GM10266 (cell line): ENCODE measurements around the gene SHMT2.

Experiments used
- DNase-seq: peaks from one replicate; pipeline ENCODE4 v3.0.0; 2012; ENCODE audit errors: extremely low spot score
- TF ChIP-seq, protein P1 (sequence below): IDR thresholded peaks from 2 replicates; pipeline ENCODE4 v1.5.1; 2012; ENCODE audit warnings: mild to moderate bottlenecking, low read depth; ENCODE audit not compliant: control insufficient read depth, insufficient read depth; ENCODE audit errors: missing control alignments

The SHMT2 gene

DNA sequence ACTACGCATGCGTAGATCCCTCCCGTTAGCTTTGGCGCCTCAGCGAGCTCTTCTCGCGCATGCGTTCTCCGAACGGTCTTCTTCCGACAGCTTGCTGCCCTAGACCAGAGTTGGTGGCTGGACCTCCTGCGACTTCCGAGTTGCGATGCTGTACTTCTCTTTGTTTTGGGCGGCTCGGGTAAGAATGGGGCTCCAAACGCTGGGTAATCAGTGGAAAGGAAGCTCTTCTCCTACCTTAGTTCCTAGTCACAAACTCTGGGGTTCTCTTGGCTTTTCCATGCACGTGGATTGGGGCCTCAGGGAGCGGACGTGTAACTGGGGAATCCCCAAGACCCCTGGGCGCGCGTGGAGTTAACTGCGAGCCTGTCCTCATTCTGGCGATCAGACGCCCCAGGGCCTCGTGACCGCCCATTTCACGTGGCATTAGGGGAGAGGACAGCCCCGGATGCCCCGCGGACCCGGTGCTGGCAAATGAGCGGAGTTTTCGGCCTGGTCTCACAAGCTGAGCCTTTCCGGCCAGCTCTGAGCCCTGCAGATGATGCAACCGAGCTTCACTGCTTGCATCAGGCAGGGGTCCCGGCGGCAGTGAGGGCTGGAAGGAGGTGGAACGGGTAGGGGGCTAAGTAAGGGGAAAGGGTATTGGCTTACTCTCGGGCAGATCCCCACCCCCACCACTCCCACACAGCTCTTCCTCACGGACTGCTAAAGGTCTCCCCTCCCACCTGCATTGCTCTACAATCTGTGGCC lies at the start of gene SHMT2:
Gene SHMT2 (plus strand): TSS at position 78 of the 747 bp plus-strand sequence. CDS start 68 bp downstream, at position 146.
- DNase-seq, result peak; percentile 98
- TF ChIP-seq, protein P1, sequence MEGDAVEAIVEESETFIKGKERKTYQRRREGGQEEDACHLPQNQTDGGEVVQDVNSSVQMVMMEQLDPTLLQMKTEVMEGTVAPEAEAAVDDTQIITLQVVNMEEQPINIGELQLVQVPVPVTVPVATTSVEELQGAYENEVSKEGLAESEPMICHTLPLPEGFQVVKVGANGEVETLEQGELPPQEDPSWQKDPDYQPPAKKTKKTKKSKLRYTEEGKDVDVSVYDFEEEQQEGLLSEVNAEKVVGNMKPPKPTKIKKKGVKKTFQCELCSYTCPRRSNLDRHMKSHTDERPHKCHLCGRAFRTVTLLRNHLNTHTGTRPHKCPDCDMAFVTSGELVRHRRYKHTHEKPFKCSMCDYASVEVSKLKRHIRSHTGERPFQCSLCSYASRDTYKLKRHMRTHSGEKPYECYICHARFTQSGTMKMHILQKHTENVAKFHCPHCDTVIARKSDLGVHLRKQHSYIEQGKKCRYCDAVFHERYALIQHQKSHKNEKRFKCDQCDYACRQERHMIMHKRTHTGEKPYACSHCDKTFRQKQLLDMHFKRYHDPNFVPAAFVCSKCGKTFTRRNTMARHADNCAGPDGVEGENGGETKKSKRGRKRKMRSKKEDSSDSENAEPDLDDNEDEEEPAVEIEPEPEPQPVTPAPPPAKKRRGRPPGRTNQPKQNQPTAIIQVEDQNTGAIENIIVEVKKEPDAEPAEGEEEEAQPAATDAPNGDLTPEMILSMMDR, result no peak

DNA sequence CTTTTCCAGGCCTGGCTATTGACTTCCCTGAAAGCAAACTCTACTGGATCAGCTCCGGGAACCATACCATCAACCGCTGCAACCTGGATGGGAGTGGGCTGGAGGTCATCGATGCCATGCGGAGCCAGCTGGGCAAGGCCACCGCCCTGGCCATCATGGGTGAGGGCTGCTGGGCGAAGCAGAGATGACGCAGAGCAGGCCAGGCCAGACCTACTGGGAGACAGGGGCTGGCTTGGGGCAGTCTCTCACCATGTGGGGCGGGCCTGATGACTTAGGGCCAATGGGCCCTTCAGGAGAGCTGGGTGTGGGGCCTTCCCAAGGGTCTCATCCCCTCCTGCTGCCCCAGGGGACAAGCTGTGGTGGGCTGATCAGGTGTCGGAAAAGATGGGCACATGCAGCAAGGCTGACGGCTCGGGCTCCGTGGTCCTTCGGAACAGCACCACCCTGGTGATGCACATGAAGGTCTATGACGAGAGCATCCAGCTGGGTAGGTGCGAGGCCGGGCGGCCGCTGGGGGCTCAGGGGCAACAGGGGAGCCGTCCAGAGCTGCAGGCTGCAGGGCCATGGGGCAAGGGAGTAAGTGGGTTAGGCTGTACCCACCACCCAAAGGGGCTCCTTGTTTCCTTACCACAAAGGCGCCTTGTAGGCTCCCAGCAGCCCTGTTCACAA lies 49.1 kb upstream of the SHMT2 start:
- TF ChIP-seq, protein P1, result no peak
- no peak for DNase-seq

DNA sequence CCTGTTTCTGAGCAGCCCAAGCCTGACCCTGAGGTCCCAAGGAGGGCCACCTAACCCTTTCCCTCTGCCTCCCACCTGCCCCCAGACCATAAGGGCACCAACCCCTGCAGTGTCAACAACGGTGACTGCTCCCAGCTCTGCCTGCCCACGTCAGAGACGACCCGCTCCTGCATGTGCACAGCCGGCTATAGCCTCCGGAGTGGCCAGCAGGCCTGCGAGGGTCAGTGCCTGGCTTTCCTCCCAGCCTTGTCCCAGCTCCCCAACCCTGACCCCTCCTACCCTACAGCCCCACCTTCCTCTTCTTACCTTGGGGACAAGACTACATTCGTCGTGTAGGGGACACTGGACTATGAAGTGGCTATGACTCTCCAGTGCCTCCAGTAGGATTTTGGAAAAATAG lies 48.4 kb upstream of the SHMT2 start:
- TF ChIP-seq, protein P1, result no peak
- no peak for DNase-seq

DNA sequence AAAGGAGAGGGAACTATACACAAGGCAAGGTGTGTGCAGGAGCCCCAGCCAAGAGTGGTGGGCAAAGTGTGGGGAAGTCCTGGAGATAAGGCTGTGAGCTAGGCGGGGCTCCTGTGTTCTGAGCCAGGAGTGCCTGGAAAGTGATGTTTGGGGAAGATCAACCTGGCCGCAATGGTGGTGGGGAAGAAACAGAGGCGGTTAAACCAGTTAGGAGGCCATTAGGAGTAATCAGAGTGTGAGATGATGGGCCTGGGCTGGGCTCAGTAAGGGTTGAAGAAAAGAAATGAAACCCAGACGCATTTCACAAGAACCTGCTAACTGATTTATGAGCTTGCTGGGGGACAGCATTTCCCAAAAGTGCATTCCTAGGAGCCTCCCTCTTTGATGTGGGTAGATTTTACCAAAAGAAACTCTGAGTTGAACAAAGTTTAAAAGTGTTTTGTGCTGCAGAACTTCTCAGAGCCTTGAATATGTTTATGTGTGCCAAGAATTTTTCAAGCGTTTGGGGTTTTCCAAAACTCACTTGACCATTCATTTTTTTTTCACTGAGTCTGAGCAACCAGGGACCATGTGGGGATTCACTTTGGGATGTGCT lies 47.9 kb upstream of the SHMT2 start:
- no peak for DNase-seq
- TF ChIP-seq, protein P1, result no peak

DNA sequence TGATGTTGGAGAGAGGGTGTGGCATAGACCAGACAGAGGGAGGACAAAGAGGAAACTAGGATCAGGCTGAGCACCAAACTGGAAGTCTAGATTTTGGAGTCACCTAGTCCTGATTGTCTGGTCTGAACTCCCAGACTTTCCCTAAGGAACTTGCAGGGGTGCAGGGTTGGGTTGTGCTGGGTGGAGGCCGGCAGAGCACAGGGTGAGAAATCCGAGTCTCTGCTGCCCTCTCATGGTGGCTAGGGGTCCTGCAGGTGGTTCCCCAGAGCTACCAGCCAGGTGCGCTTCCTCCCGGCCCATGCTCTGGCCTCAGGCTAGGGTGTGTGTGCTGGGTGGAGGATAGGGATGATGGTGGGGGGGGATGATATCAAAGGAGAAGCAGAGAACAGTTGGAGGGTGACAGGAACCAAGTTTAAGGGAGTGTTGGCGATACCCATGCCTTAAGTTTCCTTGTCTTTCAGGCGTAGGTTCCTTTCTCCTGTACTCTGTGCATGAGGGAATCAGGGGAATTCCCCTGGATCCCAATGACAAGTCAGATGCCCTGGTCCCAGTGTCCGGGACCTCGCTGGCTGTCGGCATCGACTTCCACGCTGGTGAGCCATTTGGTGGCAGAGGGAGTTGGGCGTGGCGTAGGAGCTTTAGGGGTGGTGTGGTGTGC lies 46.5 kb upstream of the SHMT2 start:
- TF ChIP-seq, protein P1, result peak; percentile 94
- peak; percentile 95 for DNase-seq

DNA sequence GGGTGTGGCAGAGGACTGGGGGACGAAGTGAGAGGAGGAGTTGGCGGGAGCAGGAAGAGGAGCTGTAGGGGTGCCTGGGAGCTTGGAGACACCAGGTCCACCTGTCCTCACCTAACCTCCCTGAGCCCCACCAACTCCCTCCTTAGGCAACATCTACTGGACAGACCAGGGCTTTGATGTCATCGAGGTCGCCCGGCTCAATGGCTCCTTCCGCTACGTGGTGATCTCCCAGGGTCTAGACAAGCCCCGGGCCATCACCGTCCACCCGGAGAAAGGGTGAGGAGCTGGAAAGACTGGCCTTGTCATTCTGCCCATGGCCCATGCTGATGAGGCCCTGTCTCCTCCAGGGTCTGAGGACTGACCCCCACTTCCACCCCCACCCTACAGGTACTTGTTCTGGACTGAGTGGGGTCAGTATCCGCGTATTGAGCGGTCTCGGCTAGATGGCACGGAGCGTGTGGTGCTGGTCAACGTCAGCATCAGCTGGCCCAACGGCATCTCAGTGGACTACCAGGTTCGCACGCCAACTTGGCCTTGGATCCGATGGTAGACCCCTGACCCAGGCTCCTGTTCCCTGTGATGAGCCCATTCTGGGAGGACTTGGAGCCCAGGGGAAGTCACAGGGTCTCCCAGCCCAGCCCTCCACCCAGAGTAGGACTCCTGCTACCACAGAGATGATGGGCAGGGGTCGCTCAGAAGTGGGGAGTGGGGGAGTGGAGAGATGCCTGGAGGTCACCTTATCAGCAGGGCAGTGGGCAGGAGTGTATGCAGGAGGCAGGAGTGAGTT lies 45.4 kb upstream of the SHMT2 start:
- DNase-seq, result no peak
- TF ChIP-seq, protein P1, result no peak
